ENCODE measurements around the gene OR2B2.

DNA sequence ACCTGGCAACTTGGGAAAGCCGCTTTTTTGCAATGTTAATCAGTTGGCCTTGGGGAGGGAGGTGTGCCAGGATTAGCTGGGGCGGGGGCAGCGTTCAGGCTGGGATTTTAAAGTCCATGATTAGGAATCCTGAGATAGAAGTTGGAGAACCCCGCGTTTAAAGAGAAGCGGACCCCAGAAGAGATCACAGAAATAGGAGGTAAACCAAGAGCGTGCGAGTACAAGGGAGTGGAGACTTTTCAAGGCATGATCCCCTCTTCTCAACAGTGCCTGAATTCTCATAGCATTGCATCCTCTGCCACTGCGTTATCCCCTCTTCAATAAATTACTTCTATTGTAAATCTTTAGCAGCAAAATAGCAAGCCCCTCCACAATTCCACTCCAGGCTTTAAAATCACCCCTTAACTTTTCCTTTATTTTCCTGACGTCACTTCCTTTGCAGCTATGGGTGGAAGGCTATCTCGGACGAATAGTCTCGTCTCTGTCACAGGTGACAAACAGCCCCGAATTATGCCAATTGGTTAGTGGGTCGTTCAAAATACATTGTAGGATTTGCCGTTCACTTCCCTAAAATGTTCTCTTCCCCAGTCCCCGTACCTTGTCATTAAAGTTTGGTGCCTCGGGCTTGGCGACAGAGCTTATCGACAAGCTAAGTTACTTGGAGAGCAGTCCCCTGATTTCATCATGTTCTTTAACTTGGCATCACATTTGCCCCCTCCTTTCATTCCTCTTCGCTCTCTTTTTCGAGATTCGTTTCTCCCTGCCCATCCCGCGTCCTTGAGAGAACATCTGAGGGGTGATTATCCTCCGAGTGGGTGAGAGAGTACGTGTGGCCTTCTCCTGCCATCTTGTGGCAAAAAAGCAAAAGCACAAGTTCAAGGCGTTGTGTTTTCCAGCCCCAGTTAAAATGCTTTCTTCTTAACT is 17.1 kb downstream of the OR2B2 start:
- TF ChIP-seq NFE2L2 (conservative IDR thresholded peaks at IDR 0.05; ENCODE audit: low read length) = no peak
- no peak for TF ChIP-seq BHLHE40 (IDR thresholded peaks at IDR 0.05; ENCODE audit: low read depth, low read length)
- TF ChIP-seq, protein P1, sequence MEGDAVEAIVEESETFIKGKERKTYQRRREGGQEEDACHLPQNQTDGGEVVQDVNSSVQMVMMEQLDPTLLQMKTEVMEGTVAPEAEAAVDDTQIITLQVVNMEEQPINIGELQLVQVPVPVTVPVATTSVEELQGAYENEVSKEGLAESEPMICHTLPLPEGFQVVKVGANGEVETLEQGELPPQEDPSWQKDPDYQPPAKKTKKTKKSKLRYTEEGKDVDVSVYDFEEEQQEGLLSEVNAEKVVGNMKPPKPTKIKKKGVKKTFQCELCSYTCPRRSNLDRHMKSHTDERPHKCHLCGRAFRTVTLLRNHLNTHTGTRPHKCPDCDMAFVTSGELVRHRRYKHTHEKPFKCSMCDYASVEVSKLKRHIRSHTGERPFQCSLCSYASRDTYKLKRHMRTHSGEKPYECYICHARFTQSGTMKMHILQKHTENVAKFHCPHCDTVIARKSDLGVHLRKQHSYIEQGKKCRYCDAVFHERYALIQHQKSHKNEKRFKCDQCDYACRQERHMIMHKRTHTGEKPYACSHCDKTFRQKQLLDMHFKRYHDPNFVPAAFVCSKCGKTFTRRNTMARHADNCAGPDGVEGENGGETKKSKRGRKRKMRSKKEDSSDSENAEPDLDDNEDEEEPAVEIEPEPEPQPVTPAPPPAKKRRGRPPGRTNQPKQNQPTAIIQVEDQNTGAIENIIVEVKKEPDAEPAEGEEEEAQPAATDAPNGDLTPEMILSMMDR (IDR thresholded peaks at IDR 0.05) = peak; percentile 63; the same call in 2 of the 3 replicates
- TF ChIP-seq CHD4 (IDR thresholded peaks at IDR 0.05; ENCODE audit: borderline replicate concordance) = no peak
- TF ChIP-seq, protein P2, sequence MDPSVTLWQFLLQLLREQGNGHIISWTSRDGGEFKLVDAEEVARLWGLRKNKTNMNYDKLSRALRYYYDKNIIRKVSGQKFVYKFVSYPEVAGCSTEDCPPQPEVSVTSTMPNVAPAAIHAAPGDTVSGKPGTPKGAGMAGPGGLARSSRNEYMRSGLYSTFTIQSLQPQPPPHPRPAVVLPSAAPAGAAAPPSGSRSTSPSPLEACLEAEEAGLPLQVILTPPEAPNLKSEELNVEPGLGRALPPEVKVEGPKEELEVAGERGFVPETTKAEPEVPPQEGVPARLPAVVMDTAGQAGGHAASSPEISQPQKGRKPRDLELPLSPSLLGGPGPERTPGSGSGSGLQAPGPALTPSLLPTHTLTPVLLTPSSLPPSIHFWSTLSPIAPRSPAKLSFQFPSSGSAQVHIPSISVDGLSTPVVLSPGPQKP (IDR thresholded peaks at IDR 0.05; ENCODE audit: low read depth, low read length) = no peak
- TF ChIP-seq POLR2A (IDR thresholded peaks at IDR 0.05; ENCODE audit: low read length) = no peak
- TF ChIP-seq MAFK (IDR thresholded peaks at IDR 0.05; ENCODE audit: partially characterized antibody) = no peak
- no peak for TF ChIP-seq NR3C1 (IDR thresholded peaks at IDR 0.05)
- no peak for TF ChIP-seq EHMT2 (IDR thresholded peaks at IDR 0.05; ENCODE audit: low read depth)
